Right lobe of liver (tissue), 4 donors: ENCODE results near the gene FAM174C.

Source experiments
- CTCF ChIP-seq, 4 donors: fragments of 200-600 bp in 3 of 4; fragments of 450-650 bp in 1 of 4; IDR thresholded peaks; one replicate each; pipeline versions ENCODE4 v1.5.1 to v1.8.0; 2016 to 2022; ENCODE audit warnings: antibody characterized with exemption in 4 of 4, mild to moderate bottlenecking in 2 of 4
- POLR2A ChIP-seq: fragments of 450-650 bp; IDR thresholded peaks from one replicate; pipeline ENCODE4 v1.6.1; 2017; ENCODE audit warnings: antibody characterized with exemption, mild to moderate bottlenecking
- donor health status: DM: no; HTN: no; CAD: no.
- donor health status: DM: no; HTN: no; CAD: no.
- donor health status: DM: no; HTN: yes; CAD: no.

- no peak for TF ChIP-seq POLR2A
- TF ChIP-seq CTCF (IDR thresholded peaks at IDR 0.05), result no peak
Measured at GRCh38 chr19:1282588-1283206, 7.4 kb downstream of the FAM174C start.
